Measurements from ENCODE around the gene NKX2-2.

DNA sequence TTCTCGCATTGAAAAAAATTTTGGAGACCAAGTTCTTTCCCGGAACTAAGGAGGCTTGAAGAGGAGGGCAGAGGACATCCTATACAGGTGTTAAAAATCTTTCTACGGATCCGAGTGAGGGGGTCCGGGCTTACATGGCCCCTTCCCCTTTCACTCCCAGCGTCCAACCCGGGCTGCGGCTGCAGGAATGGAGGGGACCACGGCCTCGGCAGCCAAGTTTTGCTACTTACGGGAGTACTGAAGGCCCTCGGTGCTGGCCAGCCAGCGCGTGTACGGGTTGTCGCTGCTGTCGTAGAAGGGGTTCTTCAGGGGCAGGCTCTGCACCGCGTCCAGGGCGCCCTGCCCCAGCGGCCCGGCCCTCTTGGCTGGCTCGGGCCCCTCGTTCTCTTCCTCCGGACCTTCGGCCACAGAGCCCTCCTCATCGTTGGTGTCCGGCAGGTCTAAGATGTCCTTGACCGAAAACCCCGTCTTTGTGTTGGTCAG lies 642 bp downstream of the NKX2-2 start:
- TF ChIP-seq POLR2A (IDR thresholded peaks at IDR 0.05; ENCODE audit: low read depth, low read length) (no peak), POLR2AphosphoS5 (IDR thresholded peaks at IDR 0.05; ENCODE audit: low read depth, low read length) (no peak), TAF1 (IDR thresholded peaks at IDR 0.05; ENCODE audit: borderline replicate concordance, low read depth, low read length) (no peak)

Data from GM12892 (cell line).